ENCODE measurements around the gene C6orf52. TPM values are rescaled to one million over a fixed set of nuclear protein-coding genes. Genes with fewer than 3 reads are reported as not detected.
A peak's percentile ranks its signal among the peaks of the same experiment; 100 is the strongest.

C6orf52 gene
- total and polyA plus RNA-seq, 2 donors (not counting 3 experiments of a cell fraction or from before 2014, with no cell fraction given): 0.54 TPM; not detected in 1

- TF ChIP-seq GATA2 (IDR thresholded peaks at IDR 0.05; ENCODE audit: insufficient read depth, insufficient read length, low read depth, low read length): no peak
- TF ChIP-seq POLR2A (IDR thresholded peaks at IDR 0.05; ENCODE audit: low read depth, low read length): no peak
- TF ChIP-seq EZH2 (IDR thresholded peaks at IDR 0.05; ENCODE audit: borderline replicate concordance, low read depth, low read length, severe bottlenecking): no peak
- TF ChIP-seq MYC (IDR thresholded peaks at IDR 0.05; ENCODE audit: low read depth, low read length): no peak
- no peak for TF ChIP-seq JUN (IDR thresholded peaks at IDR 0.05; ENCODE audit: borderline replicate concordance, insufficient read depth, insufficient read length, low read depth)
- no peak overlapping the region for H3K9ac ChIP-seq (replicated peaks; ENCODE audit: extremely low read depth, insufficient read depth, low read length)
- H3K36me3 ChIP-seq (ENCODE audit: control insufficient read depth in 2 of 2, extremely low read depth in 1 of 2, insufficient read depth in 2 of 2, low read length in 2 of 2): no peaks in the 10 kb centered on the region
- BruUV-seq (replicated peaks): no TSS peak
- FAIRE-seq: no peak
- no peak overlapping the region for H2AFZ ChIP-seq (ENCODE audit: low read depth, low read length)
- dilution Hi-C loops (cut with MboI; ENCODE audit: extremely low pct_ligation_motif_present, low sequenced_read_pairs): no loop called here
- H4K20me1 ChIP-seq (replicated peaks; ENCODE audit: control insufficient read depth, extremely low read depth, insufficient read depth, low read length): no peaks in the 10 kb centered on the region
- H3K4me3 ChIP-seq (replicated peaks in 1 of 3; ENCODE audit: insufficient read depth in 1 of 3, low read depth in 1 of 3, low read length in 3 of 3): no peak overlapping the region
- POLR2A ChIA-PET: no interaction called here
- CTCF ChIA-PET: no interaction called here
- DNase-seq (ENCODE audit: low read depth, low spot score): no peak
- no peaks in the 10 kb centered on the region for H3K9me1 ChIP-seq (replicated peaks; ENCODE audit: control insufficient read depth, extremely low read depth, insufficient read depth, low read length)
- no peaks in the 10 kb centered on the region for H3K79me2 ChIP-seq (ENCODE audit: control insufficient read depth, insufficient read depth, low read length)
- no peaks in the 10 kb centered on the region for H3K4me1 ChIP-seq (ENCODE audit: control insufficient read depth, extremely low read depth, insufficient read depth, low read length)
- H3K27ac ChIP-seq (ENCODE audit: insufficient read depth, low read depth, low read length): no peak overlapping the region
- intact Hi-C loops (cut with micrococcal nuclease): no loop called here
- peaks cover 0 to 2% of the 10 kb centered on the region in 2 experiments for H3K27me3 ChIP-seq (ENCODE audit: control insufficient read depth in 2 of 2, insufficient read depth in 2 of 2, low read length in 2 of 2)
- no peaks in the 10 kb centered on the region for H3K9me3 ChIP-seq (replicated peaks; ENCODE audit: control insufficient read depth, insufficient read depth, low read length)
- no peak overlapping the region for H3K4me2 ChIP-seq (ENCODE audit: insufficient read depth, low read length)
Measured at GRCh38 chr6:10640412-10640811, 54.0 kb downstream of the C6orf52 start.

DNA sequence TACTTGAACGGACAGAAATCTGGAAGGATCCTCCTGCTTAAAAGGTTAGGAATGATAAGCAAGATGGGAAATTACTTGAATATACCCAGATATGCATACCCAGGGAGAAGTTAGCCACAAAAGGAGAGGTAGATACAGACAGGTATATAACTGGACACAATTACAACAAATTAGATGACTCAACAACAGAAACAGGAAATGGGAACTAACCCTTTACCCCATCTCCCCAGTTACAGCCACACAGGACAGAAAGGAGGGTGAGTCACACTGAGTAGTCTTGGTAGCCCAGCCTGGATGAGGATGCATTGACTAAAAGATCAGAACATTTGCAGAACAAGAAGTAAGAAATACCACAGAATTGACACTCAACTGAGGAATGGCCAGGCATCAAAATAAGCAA, 61.2 kb downstream of the C6orf52 start:
- H3K4me2 ChIP-seq (ENCODE audit: insufficient read depth, low read length): peak overlapping the region; percentile 36
- H3K79me2 ChIP-seq (ENCODE audit: control insufficient read depth, insufficient read depth, low read length): no peaks in the 10 kb centered on the region
- no peaks in the 10 kb centered on the region for H3K36me3 ChIP-seq (ENCODE audit: control insufficient read depth in 2 of 2, extremely low read depth in 1 of 2, insufficient read depth in 2 of 2, low read length in 2 of 2)
- dilution Hi-C loops (cut with MboI; ENCODE audit: extremely low pct_ligation_motif_present, low sequenced_read_pairs): no loop called here
- DNase-seq (ENCODE audit: low read depth, low spot score): peak; percentile 76
- TF ChIP-seq FOS (IDR thresholded peaks at IDR 0.05; ENCODE audit: borderline replicate concordance, insufficient read depth, low read length): peak; percentile 92
- TF ChIP-seq EZH2 (IDR thresholded peaks at IDR 0.05; ENCODE audit: borderline replicate concordance, low read depth, low read length, severe bottlenecking): no peak
- peak; percentile 82 for TF ChIP-seq JUN (IDR thresholded peaks at IDR 0.05; ENCODE audit: borderline replicate concordance, insufficient read depth, insufficient read length, low read depth)
- peak; percentile 93 for FAIRE-seq
- no peaks in the 10 kb centered on the region for H4K20me1 ChIP-seq (replicated peaks; ENCODE audit: control insufficient read depth, extremely low read depth, insufficient read depth, low read length)
- no peak overlapping the region for H3K9ac ChIP-seq (replicated peaks; ENCODE audit: extremely low read depth, insufficient read depth, low read length)
- H3K9me1 ChIP-seq (replicated peaks; ENCODE audit: control insufficient read depth, extremely low read depth, insufficient read depth, low read length): no peaks in the 10 kb centered on the region
- ChIA-PET CTCF (no interaction called here), POLR2A (no interaction called here)
- no peaks in the 10 kb centered on the region for H3K27me3 ChIP-seq (ENCODE audit: control insufficient read depth in 2 of 2, insufficient read depth in 2 of 2, low read length in 2 of 2)
- H2AFZ ChIP-seq (ENCODE audit: low read depth, low read length): no peak overlapping the region
- intact Hi-C loops (cut with micrococcal nuclease): loop anchor here (2.0 to 5.0 kb wide), 2 partner anchors 59 to 122 kb away; partner anchors contain the start of genes C6orf52 and PAK1IP1
- H3K9me3 ChIP-seq (replicated peaks; ENCODE audit: control insufficient read depth, insufficient read depth, low read length): no peaks in the 10 kb centered on the region
- BruUV-seq (replicated peaks): no TSS peak
- H3K4me1 ChIP-seq (ENCODE audit: control insufficient read depth, extremely low read depth, insufficient read depth, low read length): peaks cover 10% of the 10 kb centered on the region
- H3K4me3 ChIP-seq (replicated peaks in 1 of 3; ENCODE audit: insufficient read depth in 1 of 3, low read depth in 1 of 3, low read length in 3 of 3): no peak overlapping the region
- H3K27ac ChIP-seq (ENCODE audit: insufficient read depth, low read depth, low read length): peak overlapping the region; percentile 35

All from endothelial cell of umbilical vein (primary cell).